ENCODE data around the gene IL20. TPM values are rescaled to one million over a fixed set of nuclear protein-coding genes. Genes with fewer than 3 reads are reported as not detected.

Gene IL20
- total RNA-seq, 1 donor from 2014 or later = not detected

DNA sequence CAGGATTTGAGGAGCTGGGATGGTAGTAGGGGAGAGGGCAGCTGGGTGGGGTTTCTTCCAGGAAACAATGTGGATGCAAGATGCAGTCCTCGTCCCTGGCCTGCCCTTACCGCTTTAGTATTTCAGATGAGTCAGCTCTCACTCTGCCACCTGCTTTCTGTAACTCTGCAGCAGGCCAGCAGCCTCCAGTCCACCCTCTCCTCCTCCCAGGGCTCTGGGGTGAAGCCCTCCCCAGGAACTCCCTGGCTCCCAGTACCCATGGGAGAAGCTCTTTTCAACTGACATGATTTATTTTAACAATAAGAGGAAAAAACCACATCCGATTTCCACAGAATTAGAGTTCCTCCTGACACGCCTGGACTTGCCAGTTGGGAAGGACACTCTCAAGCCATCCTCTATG, 39.0 kb upstream of the IL20 start:
- Mint-ChIP-seq H3K36me3 (no peaks in the 10 kb centered on the region), H3K27ac (no peak overlapping the region), H3K9me3 (peaks cover 5% of the 10 kb centered on the region), H3K4me1 (ENCODE audit: unreplicated experiment) (peaks cover 6% of the 10 kb centered on the region), H3K27me3 (peaks cover 15% of the 10 kb centered on the region), H3K4me3 (no peak overlapping the region)
- no peak for DNase-seq (ENCODE audit: extremely low spot score, unreplicated experiment)
- TF ChIP-seq CTCF (conservative IDR thresholded peaks at IDR 0.05) = no peak

GRCh38 chr1:206828061-206828460, 37.4 kb upstream of the IL20 start:
- Mint-ChIP-seq H3K4me1 (ENCODE audit: unreplicated experiment) (peaks cover 11% of the 10 kb centered on the region), H3K27ac (no peak overlapping the region), H3K36me3 (no peaks in the 10 kb centered on the region), H3K4me3 (no peak overlapping the region), H3K27me3 (peaks cover 13% of the 10 kb centered on the region), H3K9me3 (peaks cover 5% of the 10 kb centered on the region)
- no peak for TF ChIP-seq CTCF (conservative IDR thresholded peaks at IDR 0.05)
- DNase-seq (ENCODE audit: extremely low spot score, unreplicated experiment) = no peak

- Mint-ChIP-seq H3K36me3 (no peaks in the 10 kb centered on the region), H3K4me3 (no peak overlapping the region), H3K27me3 (peaks cover 13% of the 10 kb centered on the region), H3K27ac (no peak overlapping the region), H3K9me3 (peaks cover 5% of the 10 kb centered on the region), H3K4me1 (ENCODE audit: unreplicated experiment) (peaks cover 15% of the 10 kb centered on the region)
- DNase-seq (ENCODE audit: extremely low spot score, unreplicated experiment) = no peak
- no peak for TF ChIP-seq CTCF (conservative IDR thresholded peaks at IDR 0.05)
Measured at GRCh38 chr1:206828765-206829164, 36.7 kb upstream of the IL20 start.

DNA sequence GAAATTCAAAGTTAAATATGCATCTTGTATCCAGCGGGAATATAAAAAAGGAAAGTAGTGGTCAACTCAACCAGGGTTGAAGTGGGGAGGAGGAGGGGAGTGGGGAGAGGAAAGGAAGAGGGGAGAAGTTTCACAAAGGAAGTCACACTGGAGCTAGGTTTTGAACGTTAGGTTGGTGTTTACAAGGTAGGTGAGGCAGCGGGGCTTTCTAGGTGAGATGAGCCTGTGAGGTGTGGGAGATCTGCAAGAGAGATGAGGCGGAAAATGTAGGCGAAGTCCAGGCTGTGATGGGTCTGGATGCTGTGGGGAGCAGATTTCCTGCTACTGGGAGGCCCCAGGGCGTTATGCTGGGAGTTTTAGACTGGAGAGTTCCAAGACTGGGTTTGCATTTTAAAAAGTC, 36.1 kb upstream of the IL20 start:
- no peak overlapping the region for H3K4me3 Mint-ChIP-seq
- no peak overlapping the region for H3K27ac Mint-ChIP-seq
- TF ChIP-seq CTCF (conservative IDR thresholded peaks at IDR 0.05) = no peak
- peaks cover 13% of the 10 kb centered on the region for H3K4me1 Mint-ChIP-seq (ENCODE audit: unreplicated experiment)
- peaks cover 2% of the 10 kb centered on the region for H3K9me3 Mint-ChIP-seq
- no peaks in the 10 kb centered on the region for H3K36me3 Mint-ChIP-seq
- no peak for DNase-seq (ENCODE audit: extremely low spot score, unreplicated experiment)
- H3K27me3 Mint-ChIP-seq = peaks cover 17% of the 10 kb centered on the region

DNA sequence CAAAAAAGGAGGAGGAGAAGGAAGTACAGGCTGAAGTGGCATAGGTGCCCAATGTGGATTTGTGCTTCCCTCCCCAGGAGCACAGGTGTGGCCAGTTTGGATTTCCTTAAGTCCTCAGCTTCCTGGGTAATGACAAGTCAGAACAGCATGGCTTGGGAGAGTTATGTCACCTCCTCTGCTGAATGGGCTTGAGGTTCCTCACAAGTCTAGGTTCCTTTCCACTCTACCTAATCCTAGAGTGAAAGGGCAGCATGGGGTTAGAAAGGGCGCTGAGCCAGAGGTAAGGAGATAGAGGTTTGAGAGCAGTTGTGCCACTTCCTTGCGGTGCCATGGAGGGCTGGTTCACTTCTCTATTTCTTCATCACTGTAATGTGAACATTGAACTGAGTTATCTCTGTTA, 35.5 kb upstream of the IL20 start:
- H3K36me3 Mint-ChIP-seq = no peaks in the 10 kb centered on the region
- H3K4me1 Mint-ChIP-seq (ENCODE audit: unreplicated experiment) = peaks cover 11% of the 10 kb centered on the region
- H3K27ac Mint-ChIP-seq = no peak overlapping the region
- TF ChIP-seq CTCF (conservative IDR thresholded peaks at IDR 0.05) = no peak
- peaks cover 20% of the 10 kb centered on the region for H3K27me3 Mint-ChIP-seq
- H3K4me3 Mint-ChIP-seq = no peak overlapping the region
- no peak for DNase-seq (ENCODE audit: extremely low spot score, unreplicated experiment)
- H3K9me3 Mint-ChIP-seq = no peaks in the 10 kb centered on the region

DNA sequence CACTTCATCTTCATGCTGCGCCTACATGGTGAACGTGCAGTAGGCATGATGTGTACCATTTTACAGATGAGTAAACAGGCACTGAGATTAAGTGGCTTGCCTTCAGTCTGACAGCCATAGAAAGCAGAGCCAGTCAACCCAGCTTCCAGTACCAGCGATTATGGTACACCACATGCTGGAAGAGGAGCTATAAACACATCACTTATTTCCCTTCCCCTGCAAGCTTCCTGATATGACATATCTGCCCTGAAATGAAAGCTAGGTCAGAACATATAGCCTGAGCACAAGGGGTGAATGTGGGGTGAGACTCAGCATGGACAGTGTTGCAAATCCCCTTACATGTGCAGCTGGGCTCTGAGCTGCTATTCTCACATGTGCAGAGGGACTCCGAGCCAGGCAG, 33.8 kb upstream of the IL20 start:
- Mint-ChIP-seq H3K4me3 (no peak overlapping the region), H3K36me3 (no peaks in the 10 kb centered on the region), H3K4me1 (ENCODE audit: unreplicated experiment) (peaks cover 11% of the 10 kb centered on the region), H3K27me3 (peaks cover 23% of the 10 kb centered on the region), H3K27ac (no peak overlapping the region), H3K9me3 (no peaks in the 10 kb centered on the region)
- no peak for TF ChIP-seq CTCF (conservative IDR thresholded peaks at IDR 0.05)
- no peak for DNase-seq (ENCODE audit: extremely low spot score, unreplicated experiment)
